NCI-H2107 treated with DMSO at 0.1 percent for 48 hours (cell line): ENCODE results near the gene PIGX.
A peak's percentile ranks its signal among the peaks of the same experiment; 100 is the strongest.

Experiments used
- DNase-seq: peaks from one replicate; lab custom pipeline; 2025; ENCODE audit not compliant: unreplicated experiment; lab: John Stamatoyannopoulos, UW

PIGX gene

DNA sequence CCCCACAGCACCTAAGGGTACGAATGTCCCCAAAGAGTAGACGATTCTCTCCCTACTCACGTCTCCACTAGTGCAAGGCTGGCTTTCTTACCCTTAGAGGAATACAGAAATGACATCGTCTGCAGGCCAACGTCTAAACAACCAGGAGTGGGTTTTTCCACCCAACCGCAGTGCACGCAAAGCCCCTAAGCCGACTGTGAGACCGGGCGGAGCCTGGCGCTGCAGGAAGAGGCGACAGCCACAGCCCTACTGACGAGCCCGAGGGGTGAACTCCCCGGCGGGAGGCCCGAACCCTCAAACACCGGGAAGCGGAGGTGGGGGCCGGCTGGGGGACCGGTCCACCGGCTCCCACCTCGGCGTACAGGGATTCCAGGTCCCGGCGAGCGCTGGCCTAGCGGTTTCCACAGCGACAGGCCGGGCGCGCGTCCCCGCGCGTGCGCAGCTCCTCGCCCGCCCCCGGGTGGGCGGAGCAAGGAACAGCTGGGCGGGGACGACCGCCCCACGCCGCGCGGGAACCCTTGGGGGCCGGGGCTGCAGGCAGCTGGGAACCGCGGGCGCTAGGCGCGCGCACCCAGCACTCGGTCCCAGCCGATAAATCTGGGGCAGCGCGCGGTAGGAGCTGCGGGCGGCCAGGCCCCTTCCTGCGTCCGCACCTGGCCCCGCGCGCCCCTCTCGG lies at the start of gene PIGX, which contains the start of gene CEP19:
Gene PIGX, plus strand, starts transcription at position 540 of the 676 bp plus-strand sequence.
Gene CEP19, minus strand, starts transcription at position 413 of the 676 bp plus-strand sequence. CDS start 3,593 bp downstream, outside the sequence.
- peak; percentile 95 for DNase-seq

DNA sequence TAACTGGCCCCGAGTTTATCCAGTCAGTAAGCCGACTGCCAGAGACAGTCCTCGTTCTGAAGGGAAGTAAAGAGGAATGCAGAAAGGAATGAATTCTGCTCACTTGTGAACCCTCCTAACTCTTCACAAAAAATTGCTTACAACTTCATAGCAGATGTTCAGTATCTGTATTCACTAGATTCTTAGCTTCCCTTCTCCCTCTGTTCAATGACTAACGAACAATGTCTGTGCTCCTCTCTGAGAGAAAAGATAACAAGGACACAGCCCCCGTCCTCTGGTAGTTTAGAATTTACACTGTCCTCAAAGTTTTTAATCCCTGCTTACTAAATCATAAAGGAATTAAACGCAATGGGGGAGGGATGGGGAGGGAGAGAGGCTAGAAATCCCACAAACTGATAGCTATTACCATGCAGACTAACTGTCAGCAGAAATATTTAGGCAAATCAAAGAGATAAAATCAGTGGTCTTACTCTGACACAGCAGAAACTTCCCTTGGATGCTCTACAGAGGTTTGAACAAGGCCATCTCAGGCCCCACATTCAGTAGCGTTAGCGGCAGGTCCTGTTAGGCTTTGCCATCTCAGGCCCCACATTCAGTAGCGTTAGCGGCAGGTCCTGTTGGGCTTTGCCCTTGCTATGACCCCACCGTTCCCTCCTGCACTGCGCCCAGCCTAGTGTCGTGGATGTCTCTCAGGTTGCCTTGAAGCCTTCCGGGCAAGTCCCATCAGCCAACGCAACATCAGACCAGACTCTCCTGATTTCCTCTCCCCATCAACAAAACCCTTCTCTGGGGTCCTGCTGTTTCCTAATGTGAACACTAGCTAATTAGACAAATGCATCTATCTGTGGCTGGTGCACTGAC lies 49.2 kb upstream of the PIGX start:
- no peak for DNase-seq

GRCh38 chr3:196666001-196666867 lies 45.9 kb upstream of the PIGX start:
- DNase-seq: peak; percentile 100

- DNase-seq: no peak
These were observed 44.9 kb upstream of the PIGX start for GRCh38 chr3:196667056-196667825.

GRCh38 chr3:196670339-196670738 lies 41.8 kb upstream of the PIGX start:
- DNase-seq: no peak

DNA sequence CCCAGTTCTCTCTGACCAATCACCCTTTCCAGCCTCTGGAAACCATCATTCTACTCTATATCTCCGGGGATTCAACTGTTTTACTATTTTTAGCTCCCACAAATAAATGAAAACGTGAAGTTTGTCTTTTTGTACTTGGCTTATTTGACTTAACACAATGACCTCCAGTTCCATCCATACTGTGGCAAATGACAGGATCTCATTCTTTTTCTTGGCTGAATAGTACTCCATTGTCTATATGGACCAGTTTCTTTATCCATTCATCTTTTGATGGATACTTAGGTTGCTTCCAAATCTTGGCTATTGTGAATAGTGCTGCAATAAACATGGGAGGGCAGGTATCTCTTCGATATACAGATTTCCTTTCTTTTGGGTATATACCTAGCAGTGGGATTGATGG lies 38.5 kb upstream of the PIGX start:
- DNase-seq: no peak

GRCh38 chr3:196677353-196677752 lies 34.8 kb upstream of the PIGX start:
- no peak for DNase-seq

- DNase-seq: no peak
These were observed 34.2 kb upstream of the PIGX start for GRCh38 chr3:196677931-196678330.

DNA sequence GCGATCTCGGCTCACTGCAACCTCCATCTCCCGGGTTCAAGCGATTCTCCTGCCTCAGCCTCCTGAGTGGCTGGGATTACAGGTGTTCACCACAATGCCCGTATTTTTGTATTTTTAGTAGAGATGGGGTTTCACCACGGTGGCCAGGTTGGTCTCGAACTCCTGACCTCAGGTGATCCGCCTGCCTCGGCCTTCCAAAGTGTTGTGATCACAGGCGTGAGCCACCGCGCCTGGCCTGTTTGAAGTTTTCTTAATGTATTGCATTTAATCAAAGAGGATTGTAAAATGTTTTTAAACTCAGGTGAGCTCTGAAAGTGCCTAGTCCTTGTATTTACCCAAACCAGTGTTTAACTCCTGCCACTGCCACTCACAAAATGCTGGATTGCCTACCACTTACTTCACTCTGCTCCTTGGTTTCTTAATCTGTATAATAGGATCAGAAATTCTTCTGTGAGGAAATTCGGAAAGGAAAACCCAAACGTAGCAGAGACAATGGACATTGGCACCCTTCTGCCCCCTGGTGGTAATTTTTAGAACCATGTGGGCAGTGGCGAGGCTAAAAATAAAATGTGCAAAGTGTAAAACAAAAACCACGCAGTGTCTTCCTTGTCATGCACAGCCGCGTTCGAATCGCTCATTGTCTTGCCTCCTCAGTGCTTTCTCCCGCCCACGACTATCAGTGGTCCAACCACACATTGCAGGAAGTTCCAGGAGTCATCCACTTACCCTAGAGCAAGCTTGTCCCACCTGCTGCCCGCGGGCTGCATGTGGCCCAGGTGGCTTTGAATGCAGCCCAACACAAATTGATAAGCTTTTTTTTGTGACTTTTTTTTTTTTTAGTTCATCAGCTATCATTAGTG lies 27.4 kb upstream of the PIGX start:
- peak; percentile 93 for DNase-seq

DNA sequence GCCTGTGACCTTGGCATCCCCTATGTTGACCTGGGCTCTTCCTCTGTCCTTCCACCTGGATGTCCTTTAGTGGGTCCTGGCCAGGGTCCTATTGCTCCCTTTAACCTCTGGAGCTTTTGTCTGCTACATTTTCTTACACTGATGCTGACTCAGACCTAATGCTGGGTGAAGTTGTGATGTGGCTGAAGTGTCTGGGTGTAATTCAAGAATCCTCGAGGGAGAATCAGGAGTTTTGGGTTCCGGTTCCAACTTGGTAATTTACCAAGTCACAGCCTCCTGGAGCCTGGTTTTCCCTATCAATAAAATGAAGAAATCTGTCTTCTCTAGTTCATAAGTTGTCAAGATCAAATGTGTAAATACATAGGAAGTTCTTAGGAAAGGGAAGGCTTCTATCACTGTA lies 25.7 kb upstream of the PIGX start:
- peak; percentile 30 for DNase-seq

- DNase-seq: peak; percentile 35
These were observed 23.8 kb upstream of the PIGX start for GRCh38 chr3:196688349-196688748.

GRCh38 chr3:196689941-196690660 lies 22.1 kb upstream of the PIGX start:
- no peak for DNase-seq

DNA sequence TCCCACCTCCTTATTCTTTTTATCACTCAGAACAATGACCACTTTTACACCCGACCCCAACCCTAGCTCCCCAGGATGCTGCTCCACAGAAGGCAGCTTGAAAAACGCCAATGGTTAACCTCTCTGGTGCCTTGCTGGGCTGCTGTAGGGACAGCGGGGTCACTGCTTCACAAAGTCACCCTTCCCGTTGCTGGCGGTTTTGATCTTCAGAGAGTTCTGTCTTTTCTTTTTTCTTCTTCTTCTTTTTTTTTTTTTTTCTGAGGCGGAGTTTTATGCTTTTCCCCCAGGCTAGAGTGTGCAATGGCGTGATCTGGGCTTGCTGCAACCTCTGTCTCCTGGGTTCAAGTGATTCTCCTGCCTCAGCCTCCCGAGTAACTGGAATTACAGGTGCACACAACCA lies 20.8 kb upstream of the PIGX start:
- DNase-seq: no peak

DNA sequence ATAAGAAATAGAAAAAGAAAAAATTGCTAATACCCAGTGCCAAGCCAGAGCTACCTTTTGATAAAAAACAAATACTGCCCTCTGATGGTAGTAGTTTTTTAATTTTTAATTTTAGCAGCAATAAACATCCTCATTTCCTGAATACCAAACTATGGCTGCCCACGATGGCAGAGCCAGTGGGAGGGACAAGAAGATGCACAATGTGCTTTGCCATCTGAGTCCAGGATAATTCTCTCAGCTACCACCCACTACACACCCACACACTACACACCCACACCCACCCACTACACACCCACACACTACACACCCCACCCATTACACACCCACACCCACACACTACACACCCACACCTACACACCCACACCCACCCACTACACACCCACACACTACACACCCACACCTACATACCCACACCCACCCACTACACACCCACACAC lies 18.0 kb upstream of the PIGX start:
- peak; percentile 28 for DNase-seq

DNA sequence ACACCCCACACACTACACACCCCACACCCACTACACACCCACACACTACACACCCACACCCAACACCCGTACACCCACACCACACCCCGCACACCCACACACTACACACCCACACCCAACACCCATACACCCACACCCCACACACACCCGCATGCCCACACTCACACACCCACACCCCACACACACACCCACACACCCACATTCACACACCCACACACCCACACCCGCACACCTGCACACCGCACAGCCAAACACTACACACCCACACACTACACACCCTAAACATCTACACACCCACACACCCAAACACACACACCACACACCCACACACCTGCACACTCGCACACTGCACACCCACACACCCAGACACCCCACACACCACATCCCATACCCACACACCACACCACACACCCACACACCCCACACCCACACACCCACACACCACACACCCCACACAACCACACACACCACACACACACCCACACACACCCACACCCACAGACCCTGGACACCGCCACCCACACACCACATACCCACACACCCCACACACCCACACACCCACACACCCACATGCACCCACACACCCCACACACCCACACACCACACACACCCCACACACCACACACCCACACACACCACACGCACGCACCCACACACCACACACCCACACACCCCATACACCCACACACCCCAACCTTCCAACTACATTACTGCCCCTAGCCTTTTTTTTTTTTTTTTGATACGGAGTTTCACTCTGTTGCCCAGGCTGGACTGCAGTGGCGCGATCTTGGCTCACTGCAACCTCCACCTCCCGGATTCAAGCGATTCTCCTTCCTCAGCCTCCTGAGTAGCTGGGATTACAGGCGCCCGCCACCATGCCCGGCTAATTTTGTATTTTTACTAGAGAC lies 17.0 kb upstream of the PIGX start:
- no peak for DNase-seq

- DNase-seq: no peak
These were observed 16.3 kb upstream of the PIGX start for GRCh38 chr3:196695849-196696226.

GRCh38 chr3:196697270-196697669 lies 14.9 kb upstream of the PIGX start:
- no peak for DNase-seq

- no peak for DNase-seq
These were observed 12.4 kb upstream of the PIGX start for GRCh38 chr3:196699749-196700148.
